ENCODE measurements around the gene DDAH1. TPM values are rescaled to one million over a fixed set of nuclear protein-coding genes. Genes with fewer than 3 reads are reported as not detected.

DDAH1 gene
- polyA plus RNA-seq, 2 of the 4 experiments (the other 2 are of a cell fraction) = 5.7 to 12.6 TPM

DNA sequence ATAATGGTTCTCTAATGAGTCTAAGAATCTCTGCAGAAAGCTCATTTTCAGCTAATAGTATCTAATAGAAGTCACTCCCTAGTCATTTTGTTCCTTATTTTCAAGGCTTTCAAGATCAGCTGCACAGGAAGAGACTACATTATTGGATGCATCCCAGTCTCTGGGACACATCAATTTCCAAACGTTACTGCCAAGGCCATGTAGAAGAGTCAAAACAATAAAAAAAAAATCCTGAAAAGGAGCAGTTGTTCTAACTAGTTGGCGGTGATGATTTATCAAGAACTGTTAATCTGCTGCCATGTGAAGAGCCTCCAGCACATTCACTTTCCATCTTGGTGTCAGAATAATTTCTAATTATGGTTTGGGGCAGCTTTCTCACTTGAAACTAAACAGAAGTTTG is 5.7 kb downstream of the DDAH1 start:
- Histone ChIP-seq H3K9me3 (no peaks in the 10 kb centered on the region), H3K4me2 (no peak overlapping the region; the same call in 2 of the 3 replicates), H3K4me1 (peaks cover 36% of the 10 kb centered on the region), H3K27ac (no peak overlapping the region), H3K4me3 (no peak overlapping the region)
- FAIRE-seq (no peak), ATAC-seq (no peak), DNase-seq (ENCODE audit: low read depth in 1 of 2, low spot score in 1 of 2) (no peak)
- CTCF ChIA-PET = interaction anchor here (0.8 to 1.9 kb wide), 2 partner anchors 115 to 151 kb away, joined by 3 to 9 read pairs; no protein-coding TSS in a partner anchor
- POLR2A ChIA-PET = no interaction called here
- TF ChIP-seq CBX2 (IDR thresholded peaks at IDR 0.05; ENCODE audit: borderline replicate concordance, low read depth) (no peak), NPAS2 (CRISPR knock-in tag; IDR thresholded peaks at IDR 0.05; ENCODE audit: borderline replicate concordance) (no peak), HEYL (CRISPR knock-in tag; IDR thresholded peaks at IDR 0.05) (no peak), PBX3 (IDR thresholded peaks at IDR 0.05) (no peak), HDAC2 (IDR thresholded peaks at IDR 0.05) (no peak), ZC3H11A (IDR thresholded peaks at IDR 0.05) (no peak), EHF (CRISPR knock-in tag; IDR thresholded peaks at IDR 0.05) (no peak), ZSCAN20 (CRISPR knock-in tag; IDR thresholded peaks at IDR 0.05) (no peak), PHF8 (IDR thresholded peaks at IDR 0.05; ENCODE audit: borderline replicate concordance, low read depth) (no peak), JUN (IDR thresholded peaks at IDR 0.05) (no peak), TP53 (CRISPR knock-in tag; IDR thresholded peaks at IDR 0.05) (no peak)
- TF ChIP-seq, protein P1, sequence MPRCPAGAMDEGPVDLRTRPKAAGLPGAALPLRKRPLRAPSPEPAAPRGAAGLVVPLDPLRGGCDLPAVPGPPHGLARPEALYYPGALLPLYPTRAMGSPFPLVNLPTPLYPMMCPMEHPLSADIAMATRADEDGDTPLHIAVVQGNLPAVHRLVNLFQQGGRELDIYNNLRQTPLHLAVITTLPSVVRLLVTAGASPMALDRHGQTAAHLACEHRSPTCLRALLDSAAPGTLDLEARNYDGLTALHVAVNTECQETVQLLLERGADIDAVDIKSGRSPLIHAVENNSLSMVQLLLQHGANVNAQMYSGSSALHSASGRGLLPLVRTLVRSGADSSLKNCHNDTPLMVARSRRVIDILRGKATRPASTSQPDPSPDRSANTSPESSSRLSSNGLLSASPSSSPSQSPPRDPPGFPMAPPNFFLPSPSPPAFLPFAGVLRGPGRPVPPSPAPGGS (IDR thresholded peaks at IDR 0.05) = no peak
- TF ChIP-seq, protein P2, sequence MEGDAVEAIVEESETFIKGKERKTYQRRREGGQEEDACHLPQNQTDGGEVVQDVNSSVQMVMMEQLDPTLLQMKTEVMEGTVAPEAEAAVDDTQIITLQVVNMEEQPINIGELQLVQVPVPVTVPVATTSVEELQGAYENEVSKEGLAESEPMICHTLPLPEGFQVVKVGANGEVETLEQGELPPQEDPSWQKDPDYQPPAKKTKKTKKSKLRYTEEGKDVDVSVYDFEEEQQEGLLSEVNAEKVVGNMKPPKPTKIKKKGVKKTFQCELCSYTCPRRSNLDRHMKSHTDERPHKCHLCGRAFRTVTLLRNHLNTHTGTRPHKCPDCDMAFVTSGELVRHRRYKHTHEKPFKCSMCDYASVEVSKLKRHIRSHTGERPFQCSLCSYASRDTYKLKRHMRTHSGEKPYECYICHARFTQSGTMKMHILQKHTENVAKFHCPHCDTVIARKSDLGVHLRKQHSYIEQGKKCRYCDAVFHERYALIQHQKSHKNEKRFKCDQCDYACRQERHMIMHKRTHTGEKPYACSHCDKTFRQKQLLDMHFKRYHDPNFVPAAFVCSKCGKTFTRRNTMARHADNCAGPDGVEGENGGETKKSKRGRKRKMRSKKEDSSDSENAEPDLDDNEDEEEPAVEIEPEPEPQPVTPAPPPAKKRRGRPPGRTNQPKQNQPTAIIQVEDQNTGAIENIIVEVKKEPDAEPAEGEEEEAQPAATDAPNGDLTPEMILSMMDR (IDR thresholded peaks at IDR 0.05) = no peak
- WGBS (ENCODE audit: missing lambda C conversion rate) = 15% methylated on average over 2 of the region's 2 CpGs

DNA sequence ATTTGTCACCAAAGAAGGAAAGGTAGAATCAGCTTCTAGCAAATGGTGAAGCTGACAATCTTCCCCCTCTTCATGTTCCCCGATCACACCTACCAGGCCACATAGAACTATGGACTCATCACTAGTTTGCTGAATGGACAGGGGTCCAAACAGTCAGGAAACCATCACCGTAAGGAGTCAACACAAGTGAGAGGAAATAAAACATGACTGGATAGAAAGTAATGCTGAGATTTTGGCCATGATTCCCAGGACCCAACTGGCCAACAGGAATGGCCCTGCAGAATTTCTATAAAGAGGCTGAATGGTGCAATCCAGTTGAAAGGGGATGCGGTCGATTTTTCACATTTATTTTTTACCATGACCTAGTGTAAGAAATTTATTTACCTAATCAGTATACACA is 10.7 kb downstream of the DDAH1 start:
- no peak overlapping the region for H3K4me3 ChIP-seq
- H3K4me1 ChIP-seq = peaks cover 6% of the 10 kb centered on the region; the same call in 1 of the 3 replicates
- WGBS (ENCODE audit: missing lambda C conversion rate) = 95% methylated on average over 4 of the region's 4 CpGs
- DNase-seq (ENCODE audit: low read depth in 1 of 2, low spot score in 1 of 2) = no peak
- ChIA-PET CTCF (no interaction called here), POLR2A (no interaction called here)
- no peak for FAIRE-seq
- ATAC-seq = no peak
- no peak overlapping the region for H3K27ac ChIP-seq
- H3K4me2 ChIP-seq = no peak overlapping the region
- TF ChIP-seq TP53 (CRISPR knock-in tag; IDR thresholded peaks at IDR 0.05) (no peak), HMGXB4 (CRISPR knock-in tag; IDR thresholded peaks at IDR 0.05; ENCODE audit: borderline replicate concordance) (no peak), HES2 (IDR thresholded peaks at IDR 0.05) (no peak), BHLHE40 (IDR thresholded peaks at IDR 0.05; ENCODE audit: low read depth, low read length) (no peak), RFX5 (IDR thresholded peaks at IDR 0.05) (no peak)
- H3K9me3 ChIP-seq = no peaks in the 10 kb centered on the region
